Esophagus squamous epithelium (tissue), 4 donors: ENCODE data around the gene EVL.
A peak's percentile ranks its signal among the peaks of the same experiment; 100 is the strongest.

Experiments
- CTCF ChIP-seq, 6 experiments: fragments of 450-650 bp in 4 of 6; fragments of 200-600 bp in 2 of 6; sonication (generic) in 2 of 6; IDR thresholded peaks; one replicate each; pipeline ENCODE4 v1.5.1; 2016 to 2019; ENCODE audit warnings: antibody characterized with exemption in 6 of 6, mild to moderate bottlenecking in 4 of 6, moderate library complexity in 4 of 6
- POLR2A ChIP-seq, 4 donors: fragments of 450-650 bp; IDR thresholded peaks; one replicate each; pipeline ENCODE4 v1.6.1; 2017; ENCODE audit warnings: antibody characterized with exemption in 4 of 4, mild to moderate bottlenecking in 4 of 4, moderate library complexity in 3 of 4

GRCh38 chr14:100063314-100063941 is 1.8 kb upstream of the EVL start:
- TF ChIP-seq POLR2A (IDR thresholded peaks at IDR 0.05) (peak in 1 of 4 donors; percentile 9), CTCF (IDR thresholded peaks at IDR 0.05) (no peak)
